H1 (cell line): ENCODE results near the gene UGT1A6. TPM values are rescaled to one million over a fixed set of nuclear protein-coding genes. Genes with fewer than 3 reads are reported as not detected.

ENCODE experiments used
- RAD21 ChIP-seq, 2 experiments: IDR thresholded peaks in 1 of 2; conservative IDR thresholded peaks in 1 of 2; 2 replicates each; pipeline ENCODE4 v1.6.1; 2011; ENCODE audit warnings: low read depth in 2 of 2, low read length in 2 of 2, improper control_type of control experiment in 1 of 2, inconsistent platforms in 1 of 2, mild to moderate bottlenecking in 1 of 2, moderate library complexity in 1 of 2
- SP2 ChIP-seq: IDR thresholded peaks from 2 replicates; pipeline ENCODE4 v1.6.1; 2012; ENCODE audit warnings: mild to moderate bottlenecking, low read length, inconsistent platforms
- polyA plus RNA-seq, 7 experiments: library from polyadenylated mRNA; depleted of rRNA in 3 of 7; stranded (reverse) in 5 of 7; unstranded in 2 of 7; fragments of >200 nt in 5 of 7; fragments of 200-250 nt in 2 of 7; gene quantifications; 1 replicate in 5 of 7; 2 replicates in 1 of 7; 4 replicates in 1 of 7; pipeline versions ENCODE4 v1.2.1 to v1.2.3, GENCODE V29; 2011 to 2013; ENCODE audit warnings: missing spikeins in 2 of 7, mixed read lengths in 2 of 7
- total RNA-seq: library from RNA; stranded (reverse); fragmentation: NEBNext Ultra II Directional; extraction: Animal tissue kit (Norgen Biotek cat#: 25700); gene quantifications from 2 replicates; pipeline ENCODE4 v1.2.1, GENCODE V29; 2021
- TF ChIP-seq, protein P1 (sequence below): IDR thresholded peaks from 2 replicates; pipeline ENCODE4 v1.6.1; 2012; ENCODE audit warnings: inconsistent platforms

Gene UGT1A6
- total and polyA plus RNA-seq, 2 of the 8 experiments (the other 6 are each of a cell fraction or from before 2014, with no cell fraction given) = not detected

DNA sequence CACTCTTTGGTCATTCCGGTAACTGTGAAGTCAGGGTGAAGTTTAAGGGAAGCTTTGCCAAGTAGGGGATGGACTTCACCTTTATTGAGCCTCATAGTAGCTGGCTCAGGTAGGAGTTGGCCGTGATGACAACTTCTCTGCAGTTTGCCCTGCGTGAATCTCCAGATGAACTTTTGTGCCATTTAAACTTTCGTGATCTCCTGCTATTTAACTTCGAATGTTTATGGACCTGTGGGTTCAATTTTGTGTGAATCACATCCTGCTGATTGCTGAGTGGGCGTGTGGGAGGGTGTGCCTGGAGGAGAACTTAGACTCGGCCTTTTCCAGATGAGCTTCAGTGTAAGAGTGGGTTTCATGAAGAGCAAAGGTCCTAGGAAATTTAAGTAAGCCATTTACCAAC, 71.6 kb downstream of the UGT1A6 start (continued):
- TF ChIP-seq SP2 = no peak
- TF ChIP-seq, protein P1, sequence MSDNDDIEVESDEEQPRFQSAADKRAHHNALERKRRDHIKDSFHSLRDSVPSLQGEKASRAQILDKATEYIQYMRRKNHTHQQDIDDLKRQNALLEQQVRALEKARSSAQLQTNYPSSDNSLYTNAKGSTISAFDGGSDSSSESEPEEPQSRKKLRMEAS = no peak
- TF ChIP-seq RAD21 (IDR thresholded peaks at IDR 0.05 in 1 of 2, conservative IDR thresholded peaks at IDR 0.05 in 1 of 2; ENCODE audit: low read depth in 2 of 2, low read length in 2 of 2) = no peak
- TF ChIP-seq, all 59 proteins: peak for 0
